Measurements from ENCODE around the gene TEX47. TPM values are rescaled to one million over a fixed set of nuclear protein-coding genes. Genes with fewer than 3 reads are reported as not detected.

TEX47 gene
- polyA plus RNA-seq, 3 donors: not detected

- H3K4me1 ChIP-seq (ENCODE audit: control insufficient read depth in 1 of 2, insufficient read depth in 2 of 2, low read length in 2 of 2): no peaks in the 10 kb centered on the region
- intact Hi-C loops (cut with micrococcal nuclease): no loop called here
- Mint-ChIP-seq H3K27ac (no peak overlapping the region), H3K4me3 (peak overlapping the region in 1 of 2 donors; percentile 66), H3K36me3 (no peaks in the 10 kb centered on the region), H3K9me3 (peaks cover 0 to 3% (median 1%) of the 10 kb centered on the region in 7 donors), H3K4me1 (peaks cover 4% of the 10 kb centered on the region), H3K27me3 (ENCODE audit: low read depth in 3 of 3) (peaks cover 42 to 68% (median 52%) of the 10 kb centered on the region in 3 donors)
- no peaks in the 10 kb centered on the region for H4K20me1 ChIP-seq (ENCODE audit: insufficient read depth, low read length)
- WGBS (ENCODE audit: insufficient coverage): 8% methylated on average over 2 of the region's 6 CpGs
- H3K27ac ChIP-seq (ENCODE audit: low read depth in 1 of 2, low read length in 2 of 2): no peak overlapping the region
- DNase-seq: no peak
- TF ChIP-seq CTCF (IDR thresholded peaks at IDR 0.05): no peak
- H3K4me2 ChIP-seq (replicated peaks; ENCODE audit: extremely low read depth, low read length, poor library complexity, severe bottlenecking): no peak overlapping the region
- no peak overlapping the region for H3K9ac ChIP-seq (ENCODE audit: insufficient read depth, low read length, poor library complexity, severe bottlenecking)
- peaks cover 0 to 8% of the 10 kb centered on the region in 2 donors for H3K9me3 ChIP-seq (replicated peaks in 1 of 2; ENCODE audit: control insufficient read depth in 1 of 2, insufficient read depth in 1 of 2, low read length in 2 of 2)
- no peak overlapping the region for H3K4me3 ChIP-seq (replicated peaks in 1 of 3; ENCODE audit: low read depth in 2 of 3, low read length in 3 of 3)
- no peaks in the 10 kb centered on the region for H3K79me2 ChIP-seq (ENCODE audit: insufficient read depth, low read length)
- peaks cover 39 to 69% of the 10 kb centered on the region in 2 donors for H3K27me3 ChIP-seq (ENCODE audit: control insufficient read depth in 2 of 2, insufficient read depth in 2 of 2, low read length in 2 of 2)
- H2AFZ ChIP-seq (ENCODE audit: insufficient read depth, low read depth, low read length, poor library complexity, severe bottlenecking): no peak overlapping the region
- H3K36me3 ChIP-seq (replicated peaks in 1 of 2; ENCODE audit: control insufficient read depth in 1 of 2, insufficient read depth in 2 of 2, low read length in 2 of 2): no peaks in the 10 kb centered on the region
These were observed 35.4 kb downstream of the TEX47 start for GRCh38 chr7:88760136-88760515.

- DNase-seq: no peak
- peaks cover 0 to 3% (median 1%) of the 10 kb centered on the region in 7 donors for H3K9me3 Mint-ChIP-seq
- peak within 1 kb of the TSS in 1 of 2 donors; percentile 68 for H3K4me3 Mint-ChIP-seq
- Histone ChIP-seq H3K79me2 (ENCODE audit: insufficient read depth, low read length) (no peaks in the 10 kb centered on the region), H3K9me3 (replicated peaks in 1 of 2; ENCODE audit: control insufficient read depth in 1 of 2, insufficient read depth in 1 of 2, low read length in 2 of 2) (peaks cover 0 to 8% of the 10 kb centered on the region in 2 donors), H3K4me2 (replicated peaks; ENCODE audit: extremely low read depth, low read length, poor library complexity, severe bottlenecking) (no peak within 1 kb of the TSS), H3K9ac (ENCODE audit: insufficient read depth, low read length, poor library complexity, severe bottlenecking) (no peak within 1 kb of the TSS), H3K4me1 (ENCODE audit: control insufficient read depth in 1 of 2, insufficient read depth in 2 of 2, low read length in 2 of 2) (no peaks in the 10 kb centered on the region), H2AFZ (ENCODE audit: insufficient read depth, low read depth, low read length, poor library complexity, severe bottlenecking) (no peak within 1 kb of the TSS), H3K4me3 (replicated peaks in 1 of 3; ENCODE audit: low read depth in 2 of 3, low read length in 3 of 3) (no peak within 1 kb of the TSS), H3K36me3 (replicated peaks in 1 of 2; ENCODE audit: control insufficient read depth in 1 of 2, insufficient read depth in 2 of 2, low read length in 2 of 2) (no peaks in the 10 kb centered on the region), H3K27ac (ENCODE audit: low read depth in 1 of 2, low read length in 2 of 2) (no peak within 1 kb of the TSS), H4K20me1 (ENCODE audit: insufficient read depth, low read length) (no peaks in the 10 kb centered on the region), H3K27me3 (ENCODE audit: control insufficient read depth in 2 of 2, insufficient read depth in 2 of 2, low read length in 2 of 2) (peaks cover 39 to 69% of the 10 kb centered on the region in 2 donors)
- H3K4me1 Mint-ChIP-seq: peaks cover 4% of the 10 kb centered on the region
- H3K36me3 Mint-ChIP-seq: no peaks in the 10 kb centered on the region
- no peak for TF ChIP-seq CTCF (IDR thresholded peaks at IDR 0.05)
- WGBS (ENCODE audit: insufficient coverage): 1% methylated on average over 66 of the region's 74 CpGs
- H3K27ac Mint-ChIP-seq: peak within 1 kb of the TSS in 1 of 7 donors; percentile 77
- intact Hi-C loops (cut with micrococcal nuclease): no loop called here
- peaks cover 42 to 66% (median 53%) of the 10 kb centered on the region in 3 donors for H3K27me3 Mint-ChIP-seq (ENCODE audit: low read depth in 3 of 3)
These were observed 36.1 kb downstream of the TEX47 start, which contains the start of gene ZNF804B for GRCh38 chr7:88759230-88760135. TSS of gene ZNF804B (plus strand) at chr7:88759700. CDS start at chr7:88759977, 277 bp downstream.
